T-helper 1 cell treated with Interleukin-12 subunit alpha and Interleukin-12 subunit beta and Interleukin-4 antibody, amounts not matched to agents 30 μg/mL and 1 μg/mL, for 36 hours (primary cell): ENCODE results near the gene ARHGEF26.
A peak's percentile ranks its signal among the peaks of the same experiment; 100 is the strongest.
"Not testable (repeated sequence)": the region's sequence is repeated elsewhere in the genome, so short reads cannot be mapped to it uniquely, and the experiment has no call there.

Experiments
- H3K27ac Mint-ChIP-seq: one replicate; pipeline ENCODE4 v1.8.0; 2021; ENCODE audit warnings: mild to moderate bottlenecking, mixed read lengths
- H3K27me3 Mint-ChIP-seq: one replicate; pipeline ENCODE4 v1.8.0; 2021; ENCODE audit warnings: low read depth, mixed read lengths
- H3K36me3 Mint-ChIP-seq: one replicate; pipeline ENCODE4 v1.8.0; 2021; ENCODE audit warnings: low read depth, mixed read lengths
- H3K4me1 Mint-ChIP-seq: one replicate; pipeline ENCODE4 v1.8.0; 2021; ENCODE audit warnings: low read depth, mixed read lengths
- H3K4me3 Mint-ChIP-seq: one replicate; pipeline ENCODE4 v1.8.0; 2021; ENCODE audit warnings: mild to moderate bottlenecking, moderate library complexity, mixed read lengths
- H3K9me3 Mint-ChIP-seq: one replicate; pipeline ENCODE4 v1.8.0; 2021; ENCODE audit warnings: mixed read lengths

Gene ARHGEF26

GRCh38 chr3:154120961-154121700 lies at the start of gene ARHGEF26:
ARHGEF26 (plus strand) TSS chr3:154121390; CDS start chr3:154121993, 603 bp downstream.
- H3K27ac Mint-ChIP-seq: no peak within 1 kb of the TSS
- peaks cover 2% of the 10 kb centered on the region for H3K36me3 Mint-ChIP-seq
- peaks cover 76% of the 10 kb centered on the region for H3K27me3 Mint-ChIP-seq
- H3K4me3 Mint-ChIP-seq: peak within 1 kb of the TSS; percentile 82
- H3K4me1 Mint-ChIP-seq: peaks cover 12% of the 10 kb centered on the region
- H3K9me3 Mint-ChIP-seq: no peaks in the 10 kb centered on the region

GRCh38 chr3:154074966-154075365 lies 46.2 kb upstream of the ARHGEF26 start:
- no peaks in the 10 kb centered on the region for H3K4me1 Mint-ChIP-seq
- H3K36me3 Mint-ChIP-seq: no peaks in the 10 kb centered on the region
- H3K27me3 Mint-ChIP-seq: no peaks in the 10 kb centered on the region
- H3K9me3 Mint-ChIP-seq: no peaks in the 10 kb centered on the region
- H3K27ac Mint-ChIP-seq: no peak overlapping the region
- no peak overlapping the region for H3K4me3 Mint-ChIP-seq

- peaks cover 4% of the 10 kb centered on the region for H3K9me3 Mint-ChIP-seq
- no peaks in the 10 kb centered on the region for H3K27me3 Mint-ChIP-seq
- no peaks in the 10 kb centered on the region for H3K4me1 Mint-ChIP-seq
- H3K27ac Mint-ChIP-seq: no peak overlapping the region
- H3K36me3 Mint-ChIP-seq: no peaks in the 10 kb centered on the region
- H3K4me3 Mint-ChIP-seq: no peak overlapping the region
These were observed 42.5 kb upstream of the ARHGEF26 start for GRCh38 chr3:154078672-154079071.

- Mint-ChIP-seq H3K9me3 (peaks cover 4% of the 10 kb centered on the region), H3K4me3 (no peak overlapping the region), H3K27ac (no peak overlapping the region), H3K4me1 (no peaks in the 10 kb centered on the region), H3K36me3 (no peaks in the 10 kb centered on the region), H3K27me3 (no peaks in the 10 kb centered on the region)
These were observed 39.9 kb upstream of the ARHGEF26 start for GRCh38 chr3:154081305-154081704.

- H3K4me3 Mint-ChIP-seq: no peak overlapping the region
- no peaks in the 10 kb centered on the region for H3K27me3 Mint-ChIP-seq
- H3K4me1 Mint-ChIP-seq: no peaks in the 10 kb centered on the region
- no peaks in the 10 kb centered on the region for H3K36me3 Mint-ChIP-seq
- H3K27ac Mint-ChIP-seq: no peak overlapping the region
- H3K9me3 Mint-ChIP-seq: peaks cover 4% of the 10 kb centered on the region
These were observed 36.1 kb upstream of the ARHGEF26 start for GRCh38 chr3:154085071-154085470.

- Mint-ChIP-seq H3K4me3 (no peak overlapping the region), H3K36me3 (no peaks in the 10 kb centered on the region), H3K9me3 (peaks cover 4% of the 10 kb centered on the region), H3K27ac (no peak overlapping the region), H3K4me1 (no peaks in the 10 kb centered on the region), H3K27me3 (no peaks in the 10 kb centered on the region)
These were observed 35.4 kb upstream of the ARHGEF26 start for GRCh38 chr3:154085799-154086198.

- Mint-ChIP-seq H3K4me1 (no peaks in the 10 kb centered on the region), H3K4me3 (no peak overlapping the region), H3K27me3 (no peaks in the 10 kb centered on the region), H3K9me3 (peaks cover 4% of the 10 kb centered on the region), H3K36me3 (no peaks in the 10 kb centered on the region), H3K27ac (no peak overlapping the region)
These were observed 34.9 kb upstream of the ARHGEF26 start for GRCh38 chr3:154086286-154086685.

- H3K27me3 Mint-ChIP-seq, H3K4me3 Mint-ChIP-seq, H3K36me3 Mint-ChIP-seq, H3K27ac Mint-ChIP-seq, H3K4me1 Mint-ChIP-seq, H3K9me3 Mint-ChIP-seq: not testable (repeated sequence)
These were observed 33.3 kb upstream of the ARHGEF26 start for GRCh38 chr3:154087756-154088480.

GRCh38 chr3:154089421-154090420 lies 31.5 kb upstream of the ARHGEF26 start:
- Mint-ChIP-seq H3K4me3 (no peak overlapping the region), H3K9me3 (no peaks in the 10 kb centered on the region), H3K27ac (no peak overlapping the region), H3K4me1 (no peaks in the 10 kb centered on the region), H3K27me3 (no peaks in the 10 kb centered on the region), H3K36me3 (no peaks in the 10 kb centered on the region)

GRCh38 chr3:154094051-154094450 lies 27.1 kb upstream of the ARHGEF26 start:
- Mint-ChIP-seq H3K4me1 (no peaks in the 10 kb centered on the region), H3K27me3 (no peaks in the 10 kb centered on the region), H3K36me3 (no peaks in the 10 kb centered on the region)

GRCh38 chr3:154095832-154096421 lies 25.3 kb upstream of the ARHGEF26 start:
- H3K36me3 Mint-ChIP-seq: no peaks in the 10 kb centered on the region
- H3K4me3 Mint-ChIP-seq: no peak overlapping the region

More at GRCh38 chr3:154094051-154094450, 27.1 kb upstream of the ARHGEF26 start:
- H3K4me3 Mint-ChIP-seq: no peak overlapping the region
- H3K27ac Mint-ChIP-seq: no peak overlapping the region
- no peaks in the 10 kb centered on the region for H3K9me3 Mint-ChIP-seq

GRCh38 chr3:154098376-154098775 lies 22.8 kb upstream of the ARHGEF26 start:
- no peak overlapping the region for H3K27ac Mint-ChIP-seq
- H3K4me3 Mint-ChIP-seq: no peak overlapping the region
- no peaks in the 10 kb centered on the region for H3K4me1 Mint-ChIP-seq
- no peaks in the 10 kb centered on the region for H3K27me3 Mint-ChIP-seq
- no peaks in the 10 kb centered on the region for H3K36me3 Mint-ChIP-seq
- H3K9me3 Mint-ChIP-seq: no peaks in the 10 kb centered on the region

More at GRCh38 chr3:154095832-154096421, 25.3 kb upstream of the ARHGEF26 start:
- no peaks in the 10 kb centered on the region for H3K27me3 Mint-ChIP-seq
- H3K4me1 Mint-ChIP-seq: no peaks in the 10 kb centered on the region
- no peak overlapping the region for H3K27ac Mint-ChIP-seq
- H3K9me3 Mint-ChIP-seq: no peaks in the 10 kb centered on the region

GRCh38 chr3:154100556-154100955 lies 20.6 kb upstream of the ARHGEF26 start:
- no peak overlapping the region for H3K27ac Mint-ChIP-seq
- H3K36me3 Mint-ChIP-seq: no peaks in the 10 kb centered on the region
- H3K27me3 Mint-ChIP-seq: no peaks in the 10 kb centered on the region
- no peaks in the 10 kb centered on the region for H3K9me3 Mint-ChIP-seq
- H3K4me3 Mint-ChIP-seq: no peak overlapping the region
- H3K4me1 Mint-ChIP-seq: no peaks in the 10 kb centered on the region

GRCh38 chr3:154101250-154101649 lies 19.9 kb upstream of the ARHGEF26 start:
- Mint-ChIP-seq H3K27me3 (no peaks in the 10 kb centered on the region), H3K4me3 (no peak overlapping the region), H3K4me1 (no peaks in the 10 kb centered on the region), H3K9me3 (no peaks in the 10 kb centered on the region), H3K36me3 (no peaks in the 10 kb centered on the region), H3K27ac (no peak overlapping the region)
